MCF 10A (cell line): ENCODE data around the gene MEX3A. TPM values are rescaled to one million over a fixed set of nuclear protein-coding genes. Genes with fewer than 3 reads are reported as not detected.
"Not testable (repeated sequence)": the region's sequence is repeated elsewhere in the genome, so short reads cannot be mapped to it uniquely, and the experiment has no call there.

Source experiments
- BruUV-seq: library from RNA; stranded (reverse); fragments of 400-500 nt; replicated peaks from 2 replicates; lab custom pipeline; 2021; lab: Mats Ljungman, UMichigan
- CTCF ChIA-PET: fragments of 300-600 bp; sonication (Branson Sonifier 250); formaldehyde crosslinking; extraction: SDS; loops from one replicate; lab custom pipeline; 2021; ENCODE audit warnings: antibody characterized with exemption, inconsistent platforms; lab: Yijun Ruan, JAX
- POLR2A ChIA-PET: fragments of 300-600, 350-650 bp; sonication (Branson Sonifier 250); formaldehyde crosslinking; extraction: SDS; loops from one replicate; lab custom pipeline; 2020; ENCODE audit warnings: antibody characterized with exemption, inconsistent platforms; lab: Yijun Ruan, JAX
- DNase-seq: peaks from one replicate; pipeline ENCODE4 v3.0.0-alpha.2; 2018; ENCODE audit not compliant: unreplicated experiment
- H3K27ac Mint-ChIP-seq: one replicate; pipeline ENCODE4 v1.8.0; 2022; ENCODE audit warnings: mild to moderate bottlenecking, low read depth, mixed read lengths; ENCODE audit not compliant: unreplicated experiment
- H3K27me3 Mint-ChIP-seq: one replicate; pipeline ENCODE4 v1.8.0; 2022; ENCODE audit warnings: mixed read lengths; ENCODE audit not compliant: insufficient read depth, unreplicated experiment
- H3K36me3 Mint-ChIP-seq: one replicate; pipeline ENCODE4 v1.8.0; 2022; ENCODE audit warnings: mild to moderate bottlenecking, moderate library complexity, mixed read lengths; ENCODE audit not compliant: insufficient read depth, unreplicated experiment
- H3K4me1 Mint-ChIP-seq: one replicate; pipeline ENCODE4 v1.8.0; 2022; ENCODE audit warnings: mixed read lengths; ENCODE audit not compliant: insufficient read depth, unreplicated experiment
- H3K4me3 Mint-ChIP-seq: one replicate; pipeline ENCODE4 v1.8.0; 2022; ENCODE audit warnings: mild to moderate bottlenecking, moderate library complexity, mixed read lengths; ENCODE audit not compliant: unreplicated experiment
- H3K9me3 Mint-ChIP-seq: one replicate; pipeline ENCODE4 v1.8.0; 2022; ENCODE audit warnings: mixed read lengths; ENCODE audit not compliant: unreplicated experiment
- intact Hi-C: fragments of 100-400 bp; cut with micrococcal nuclease; formaldehyde crosslinking; loops from 2 replicates; pipeline ENCODE4 v1.14.1; 2022
- total RNA-seq: library from RNA; stranded (reverse); gene quantifications from 2 replicates; pipeline ENCODE4 v1.2.3, GENCODE V29; 2022
- TF ChIP-seq, protein P1 (sequence below): fragments of 200-600 bp; IDR thresholded peaks from one replicate; pipeline ENCODE4 v1.8.0; 2022; ENCODE audit warnings: antibody characterized with exemption, mild to moderate bottlenecking; ENCODE audit not compliant: unreplicated experiment

The MEX3A gene
- total RNA-seq, 1 experiment from 2014 or later, result 0.91 TPM

DNA sequence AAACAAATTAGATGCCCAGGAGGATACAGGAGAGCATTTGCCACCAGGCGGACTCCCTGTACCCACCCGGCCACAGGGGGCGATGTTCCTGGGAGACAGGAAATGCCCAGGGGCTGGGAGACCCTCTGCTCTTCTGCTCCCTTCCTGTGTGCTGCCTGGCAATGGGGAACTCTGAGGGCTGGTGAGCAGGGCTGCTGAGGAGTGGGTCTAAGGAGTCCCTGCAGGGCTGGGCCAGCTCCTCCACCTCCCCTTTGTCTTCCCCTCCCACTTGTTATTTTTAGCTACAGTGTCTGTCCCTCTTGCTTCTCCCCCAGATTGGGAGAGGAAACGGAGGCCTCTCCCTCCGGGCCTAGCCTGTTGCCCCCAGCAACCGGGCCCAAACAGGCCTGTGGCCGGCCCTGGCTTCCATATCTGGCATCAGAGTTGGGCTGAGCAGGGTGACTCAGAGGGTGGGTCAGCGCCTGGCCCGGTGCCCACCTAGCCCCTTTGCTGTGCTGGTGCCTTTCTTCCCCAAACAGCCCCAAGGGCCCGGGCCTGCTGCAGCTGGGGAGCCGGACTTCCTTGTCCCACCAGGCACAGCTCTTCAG, 43.9 kb upstream of the MEX3A start:
- no peaks in the 10 kb centered on the region for H3K9me3 Mint-ChIP-seq
- ChIA-PET CTCF (interaction anchor here (0.5 to 46.2 kb wide), 8 partner anchors 9 to 1429 kb away, joined by 3 to 1892 read pairs (median 3); partner anchors contain the start of genes LMNA and MEX3A), POLR2A (interaction anchor here (0.7 to 25.7 kb wide), 10 partner anchors 8 to 643 kb away, joined by 3 to 960 read pairs (median 18); partner anchors contain the start of genes KHDC4, LMNA, PMF1 and SLC25A44)
- H3K27me3 Mint-ChIP-seq, result no peaks in the 10 kb centered on the region
- H3K27ac Mint-ChIP-seq, result peak overlapping the region; percentile 96
- H3K36me3 Mint-ChIP-seq, result peaks cover 45% of the 10 kb centered on the region
- TF ChIP-seq, protein P1, sequence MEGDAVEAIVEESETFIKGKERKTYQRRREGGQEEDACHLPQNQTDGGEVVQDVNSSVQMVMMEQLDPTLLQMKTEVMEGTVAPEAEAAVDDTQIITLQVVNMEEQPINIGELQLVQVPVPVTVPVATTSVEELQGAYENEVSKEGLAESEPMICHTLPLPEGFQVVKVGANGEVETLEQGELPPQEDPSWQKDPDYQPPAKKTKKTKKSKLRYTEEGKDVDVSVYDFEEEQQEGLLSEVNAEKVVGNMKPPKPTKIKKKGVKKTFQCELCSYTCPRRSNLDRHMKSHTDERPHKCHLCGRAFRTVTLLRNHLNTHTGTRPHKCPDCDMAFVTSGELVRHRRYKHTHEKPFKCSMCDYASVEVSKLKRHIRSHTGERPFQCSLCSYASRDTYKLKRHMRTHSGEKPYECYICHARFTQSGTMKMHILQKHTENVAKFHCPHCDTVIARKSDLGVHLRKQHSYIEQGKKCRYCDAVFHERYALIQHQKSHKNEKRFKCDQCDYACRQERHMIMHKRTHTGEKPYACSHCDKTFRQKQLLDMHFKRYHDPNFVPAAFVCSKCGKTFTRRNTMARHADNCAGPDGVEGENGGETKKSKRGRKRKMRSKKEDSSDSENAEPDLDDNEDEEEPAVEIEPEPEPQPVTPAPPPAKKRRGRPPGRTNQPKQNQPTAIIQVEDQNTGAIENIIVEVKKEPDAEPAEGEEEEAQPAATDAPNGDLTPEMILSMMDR, result peak; percentile 68
- H3K4me3 Mint-ChIP-seq, result peak overlapping the region; percentile 60
- peaks cover 85% of the 10 kb centered on the region for H3K4me1 Mint-ChIP-seq
- peak; percentile 100 for DNase-seq
- intact Hi-C loops, result loop anchor here (1.0 kb wide), 1 partner anchor 22 kb away; no protein-coding TSS in a partner anchor
- BruUV-seq, result no TSS peak

DNA sequence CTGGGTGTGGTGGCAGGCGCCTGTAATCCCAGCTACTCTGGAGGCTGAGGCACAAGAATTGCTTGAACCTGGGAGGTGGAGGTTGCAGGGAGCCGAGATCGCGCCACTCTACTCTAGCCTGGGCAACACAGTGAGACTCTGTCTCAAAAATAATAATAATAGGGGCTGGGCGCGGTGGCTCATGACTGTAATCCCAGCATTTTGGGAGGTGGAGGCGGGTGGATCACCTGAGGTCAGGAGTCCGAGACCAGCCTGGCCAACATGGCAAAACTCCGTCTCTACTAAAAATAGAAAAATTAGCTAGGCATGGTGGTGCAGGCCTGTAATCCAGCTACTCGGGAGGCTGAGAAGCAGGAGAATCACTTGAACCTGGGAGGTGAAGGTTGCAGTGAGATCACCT, 43.3 kb upstream of the MEX3A start:
- Mint-ChIP-seq H3K4me3 (peak overlapping the region; percentile 60), H3K36me3 (peaks cover 45% of the 10 kb centered on the region), H3K27ac (peak overlapping the region; percentile 96), H3K4me1 (peaks cover 90% of the 10 kb centered on the region)
- ChIA-PET CTCF (interaction anchor here (0.6 to 46.2 kb wide), 7 partner anchors 8 to 1428 kb away, joined by 3 to 1892 read pairs (median 3); partner anchors contain the start of genes LMNA and MEX3A), POLR2A (interaction anchor here (0.6 to 25.7 kb wide), 10 partner anchors 8 to 192 kb away, joined by 3 to 960 read pairs (median 5); partner anchors contain the start of genes KHDC4, LMNA, PMF1 and SLC25A44)
- H3K27me3 Mint-ChIP-seq, DNase-seq, H3K9me3 Mint-ChIP-seq, intact Hi-C loops, BruUV-seq: not testable (repeated sequence)

DNA sequence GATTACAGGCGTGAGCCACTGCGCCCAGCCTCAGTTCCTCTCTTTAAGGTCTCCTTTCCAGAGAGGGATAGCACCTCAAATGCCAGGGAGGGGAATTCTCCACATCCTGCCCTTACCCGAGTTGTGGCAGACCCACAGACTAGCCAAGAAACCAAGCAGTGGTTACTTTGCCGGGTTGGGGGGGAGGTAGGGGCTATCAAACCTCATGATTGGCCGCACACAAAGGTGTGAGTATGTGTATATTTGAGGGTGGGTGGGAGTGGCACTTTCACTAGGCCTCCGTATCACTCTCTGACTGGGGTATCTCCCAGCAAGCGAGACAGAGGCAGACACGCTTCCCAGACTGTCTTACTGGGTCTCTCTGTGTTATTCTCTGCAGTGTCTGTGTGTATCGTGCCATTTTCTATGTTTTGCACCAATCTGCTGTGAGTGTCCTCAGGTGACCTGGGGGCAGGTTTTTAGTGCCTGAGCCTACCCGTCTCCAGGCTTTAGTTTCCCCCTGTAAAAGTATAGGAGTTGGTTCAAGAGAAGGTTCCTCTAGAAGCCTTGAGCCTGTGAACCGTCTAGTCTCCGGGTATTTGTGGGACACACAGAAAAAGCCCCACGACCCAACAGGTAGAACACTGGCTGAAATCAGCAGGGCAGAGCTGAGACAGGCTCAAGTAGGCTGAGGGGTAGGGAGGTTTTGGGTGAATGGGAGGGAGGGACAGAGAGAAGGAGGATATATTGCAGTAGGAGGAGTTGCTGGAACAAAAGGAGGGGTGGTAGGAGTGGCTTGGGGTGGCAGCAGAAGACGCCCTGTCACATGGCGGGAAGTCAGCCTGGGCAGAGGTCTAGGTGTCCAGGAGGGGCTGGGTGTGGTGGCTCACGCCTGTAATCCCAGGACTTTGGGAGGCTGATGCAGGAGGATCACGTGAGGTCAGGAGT, 42.6 kb upstream of the MEX3A start:
- TSS peak; percentile 91 for BruUV-seq
- TF ChIP-seq, protein P1, result no peak
- Mint-ChIP-seq H3K9me3 (no peaks in the 10 kb centered on the region), H3K36me3 (peaks cover 45% of the 10 kb centered on the region), H3K27ac (peak overlapping the region; percentile 96), H3K4me1 (peaks cover 90% of the 10 kb centered on the region), H3K4me3 (peak overlapping the region; percentile 79), H3K27me3 (no peaks in the 10 kb centered on the region)
- ChIA-PET POLR2A (interaction anchor here (0.6 to 25.7 kb wide), 10 partner anchors 9 to 386 kb away, joined by 3 to 960 read pairs (median 5); partner anchors contain the start of genes KHDC4, LMNA, PMF1 and SMG5), CTCF (interaction anchor here (0.6 to 46.2 kb wide), 7 partner anchors 7 to 1428 kb away, joined by 3 to 1892 read pairs (median 5); partner anchors contain the start of genes LMNA and MEX3A)
- intact Hi-C loops, result no loop called here
- DNase-seq, result peak; percentile 80
